ENCODE results near the gene SMAP1. TPM values are rescaled to one million over a fixed set of nuclear protein-coding genes. Genes with fewer than 3 reads are reported as not detected.

SMAP1 gene
- total RNA-seq, 2 donors from 2014 or later: 26.0 to 30.3 TPM

DNA sequence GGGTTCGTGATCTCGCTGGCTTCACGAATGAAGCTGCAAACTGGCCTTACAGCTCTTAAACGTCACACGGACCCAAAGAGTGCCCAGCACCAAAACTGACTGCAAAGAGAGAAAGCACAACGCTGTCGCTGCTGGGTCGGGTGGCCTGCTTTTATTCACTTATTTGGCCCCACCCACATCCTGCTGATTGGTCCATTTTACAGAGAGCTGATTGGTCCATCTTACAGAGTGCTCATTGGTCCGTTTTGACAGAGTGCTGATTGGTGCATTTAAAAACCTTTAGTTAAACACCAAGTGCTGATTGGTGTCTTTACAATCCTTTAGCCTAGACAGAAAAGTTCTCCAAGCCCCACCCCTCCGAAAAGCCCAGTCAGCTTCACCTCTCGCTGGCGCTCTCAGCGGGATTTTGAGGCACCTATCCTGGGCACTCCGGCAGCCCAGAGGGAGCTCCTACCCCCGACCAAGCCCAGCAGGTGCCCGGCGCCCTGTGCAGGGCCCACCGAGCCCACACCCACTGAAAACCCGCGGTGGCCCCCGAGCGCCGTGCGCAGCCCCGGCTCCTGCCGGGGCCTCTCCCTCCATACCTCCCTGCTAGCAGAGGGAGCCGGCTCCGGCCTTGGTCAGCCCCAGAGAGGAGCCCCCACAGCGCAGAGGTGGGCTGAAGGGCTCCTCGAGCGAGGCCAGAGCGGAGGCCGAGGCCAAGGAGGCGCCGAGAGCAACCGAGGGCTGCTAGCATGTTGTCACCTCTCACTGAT lies 40.0 kb upstream of the SMAP1 start:
- H3K9me3 ChIP-seq: no peaks in the 10 kb centered on the region
- DNase-seq (ENCODE audit: low spot score): no peak
- TF ChIP-seq POLR2AphosphoS5 (IDR thresholded peaks at IDR 0.05) (no peak), POLR2A (IDR thresholded peaks at IDR 0.05) (no peak)
- TF ChIP-seq, protein P1, sequence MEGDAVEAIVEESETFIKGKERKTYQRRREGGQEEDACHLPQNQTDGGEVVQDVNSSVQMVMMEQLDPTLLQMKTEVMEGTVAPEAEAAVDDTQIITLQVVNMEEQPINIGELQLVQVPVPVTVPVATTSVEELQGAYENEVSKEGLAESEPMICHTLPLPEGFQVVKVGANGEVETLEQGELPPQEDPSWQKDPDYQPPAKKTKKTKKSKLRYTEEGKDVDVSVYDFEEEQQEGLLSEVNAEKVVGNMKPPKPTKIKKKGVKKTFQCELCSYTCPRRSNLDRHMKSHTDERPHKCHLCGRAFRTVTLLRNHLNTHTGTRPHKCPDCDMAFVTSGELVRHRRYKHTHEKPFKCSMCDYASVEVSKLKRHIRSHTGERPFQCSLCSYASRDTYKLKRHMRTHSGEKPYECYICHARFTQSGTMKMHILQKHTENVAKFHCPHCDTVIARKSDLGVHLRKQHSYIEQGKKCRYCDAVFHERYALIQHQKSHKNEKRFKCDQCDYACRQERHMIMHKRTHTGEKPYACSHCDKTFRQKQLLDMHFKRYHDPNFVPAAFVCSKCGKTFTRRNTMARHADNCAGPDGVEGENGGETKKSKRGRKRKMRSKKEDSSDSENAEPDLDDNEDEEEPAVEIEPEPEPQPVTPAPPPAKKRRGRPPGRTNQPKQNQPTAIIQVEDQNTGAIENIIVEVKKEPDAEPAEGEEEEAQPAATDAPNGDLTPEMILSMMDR (IDR thresholded peaks at IDR 0.05): no peak
- H3K4me1 ChIP-seq (replicated peaks): no peaks in the 10 kb centered on the region
- no peak overlapping the region for H3K27ac ChIP-seq
- no peaks in the 10 kb centered on the region for H3K27me3 ChIP-seq (replicated peaks; ENCODE audit: insufficient read depth)
- intact Hi-C loops (cut with DNase I): no loop called here
- WGBS: 94% methylated on average over 36 of the region's 36 CpGs
- no peaks in the 10 kb centered on the region for H3K36me3 ChIP-seq
- no peak overlapping the region for H3K4me3 ChIP-seq

GRCh38 chr6:70629929-70630328 lies 37.8 kb upstream of the SMAP1 start:
- 23% methylated on average over 1 of the region's 1 CpG for WGBS

DNA sequence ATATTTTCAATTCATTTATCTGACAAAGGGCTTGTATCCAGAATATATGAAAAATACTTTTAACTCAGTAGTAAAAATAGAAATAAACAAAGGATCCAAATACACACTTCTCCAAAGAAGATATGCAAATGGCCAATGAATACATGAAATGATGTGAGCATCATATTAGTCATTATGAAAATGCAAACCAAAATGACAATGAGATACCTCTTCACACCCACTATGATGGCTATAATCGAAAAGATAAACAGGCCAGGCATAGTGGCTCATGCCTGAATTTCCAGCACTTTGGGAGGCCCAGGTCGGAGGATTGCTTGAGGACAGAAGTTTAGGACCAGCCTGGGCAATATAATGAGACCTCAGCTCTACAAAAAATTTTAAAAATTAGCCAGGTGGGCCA lies 33.8 kb upstream of the SMAP1 start:
- WGBS: 91% methylated on average over 2 of the region's 2 CpGs
- Histone ChIP-seq H3K9me3 (no peaks in the 10 kb centered on the region), H3K27me3 (replicated peaks; ENCODE audit: insufficient read depth) (no peaks in the 10 kb centered on the region), H3K36me3 (no peaks in the 10 kb centered on the region), H3K4me3 (no peak overlapping the region), H3K27ac (no peak overlapping the region), H3K4me1 (replicated peaks) (no peaks in the 10 kb centered on the region)
- DNase-seq (ENCODE audit: low spot score): no peak
- TF ChIP-seq, protein P1 (IDR thresholded peaks at IDR 0.05): no peak
- no peak for TF ChIP-seq POLR2A (IDR thresholded peaks at IDR 0.05)
- TF ChIP-seq POLR2AphosphoS5 (IDR thresholded peaks at IDR 0.05): no peak
- intact Hi-C loops (cut with DNase I): no loop called here

More at GRCh38 chr6:70629929-70630328, 37.8 kb upstream of the SMAP1 start:
- no peak overlapping the region for H3K27ac ChIP-seq
- H3K36me3 ChIP-seq: no peaks in the 10 kb centered on the region
- TF ChIP-seq POLR2A (IDR thresholded peaks at IDR 0.05): no peak
- TF ChIP-seq, protein P1 (IDR thresholded peaks at IDR 0.05): no peak
- TF ChIP-seq POLR2AphosphoS5 (IDR thresholded peaks at IDR 0.05): no peak
- intact Hi-C loops (cut with DNase I): no loop called here
- H3K4me3 ChIP-seq: no peak overlapping the region
- no peaks in the 10 kb centered on the region for H3K9me3 ChIP-seq
- no peak for DNase-seq (ENCODE audit: low spot score)
- no peaks in the 10 kb centered on the region for H3K4me1 ChIP-seq (replicated peaks)
- H3K27me3 ChIP-seq (replicated peaks; ENCODE audit: insufficient read depth): no peaks in the 10 kb centered on the region

DNA sequence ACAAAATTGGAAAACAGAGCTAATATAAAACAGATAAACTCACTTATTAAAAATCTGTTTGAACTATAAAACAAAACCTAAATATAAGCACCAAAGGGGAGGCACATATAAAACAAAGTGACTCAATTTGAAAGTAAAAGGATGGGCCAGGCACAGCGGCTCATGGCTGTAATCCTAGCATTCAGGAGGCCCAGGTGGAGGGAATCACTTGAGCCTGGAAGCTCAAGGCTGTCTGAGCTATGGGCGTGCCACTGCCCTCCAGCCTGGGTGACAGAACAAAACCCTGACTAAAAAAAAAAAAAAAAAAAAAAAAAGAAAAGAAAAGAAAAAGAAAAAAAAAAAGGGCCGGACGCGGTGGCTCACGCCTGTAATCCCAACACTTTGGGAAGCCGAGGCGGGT lies 31.1 kb upstream of the SMAP1 start:
- TF ChIP-seq, protein P1 (IDR thresholded peaks at IDR 0.05): no peak
- TF ChIP-seq POLR2A (IDR thresholded peaks at IDR 0.05): no peak
- no peaks in the 10 kb centered on the region for H3K4me1 ChIP-seq (replicated peaks)
- H3K36me3 ChIP-seq: no peaks in the 10 kb centered on the region
- no peak for DNase-seq (ENCODE audit: low spot score)
- H3K27ac ChIP-seq: no peak overlapping the region
- H3K27me3 ChIP-seq (replicated peaks; ENCODE audit: insufficient read depth): no peaks in the 10 kb centered on the region
- intact Hi-C loops (cut with DNase I): no loop called here
- H3K4me3 ChIP-seq: no peak overlapping the region
- 95% methylated on average over 8 of the region's 8 CpGs for WGBS
- no peaks in the 10 kb centered on the region for H3K9me3 ChIP-seq

DNA sequence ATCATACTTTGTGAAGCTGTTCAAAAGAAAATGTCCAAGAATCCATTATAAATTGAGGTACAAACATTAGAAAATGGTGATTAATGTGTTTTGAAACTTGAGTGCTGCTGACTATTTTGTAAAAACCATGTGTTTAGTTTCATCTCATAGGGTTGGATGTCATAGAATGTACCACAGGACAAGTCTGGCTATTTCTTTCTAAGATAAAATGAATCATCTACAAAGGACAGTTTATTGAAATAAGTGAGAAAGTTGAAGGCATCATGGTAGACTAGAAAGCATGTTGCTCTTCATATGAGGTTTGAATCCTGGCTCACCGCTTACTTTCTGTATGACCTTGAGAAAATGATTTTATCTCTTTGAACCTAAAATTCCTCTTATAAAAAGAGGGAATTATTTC lies 29.2 kb upstream of the SMAP1 start:
- 93% methylated on average over 1 of the region's 1 CpG for WGBS
- no peak for TF ChIP-seq POLR2A (IDR thresholded peaks at IDR 0.05)
- TF ChIP-seq, protein P1 (IDR thresholded peaks at IDR 0.05): no peak
- no peak for TF ChIP-seq POLR2AphosphoS5 (IDR thresholded peaks at IDR 0.05)
- no peak for DNase-seq (ENCODE audit: low spot score)
- Histone ChIP-seq H3K4me1 (replicated peaks) (no peaks in the 10 kb centered on the region), H3K27me3 (replicated peaks; ENCODE audit: insufficient read depth) (no peaks in the 10 kb centered on the region), H3K9me3 (no peaks in the 10 kb centered on the region), H3K27ac (no peak overlapping the region), H3K4me3 (no peak overlapping the region), H3K36me3 (no peaks in the 10 kb centered on the region)
- intact Hi-C loops (cut with DNase I): no loop called here

Measured in prostate gland (tissue), 2 donors.